GM12878 (cell line): Measurements from ENCODE around the gene HMG20B. TPM values are rescaled to one million over a fixed set of nuclear protein-coding genes. Genes with fewer than 3 reads are reported as not detected.
"Not testable (repeated sequence)": the region's sequence is repeated elsewhere in the genome, so short reads cannot be mapped to it uniquely, and the experiment has no call there.

ENCODE experiments used
- ATAC-seq: fragments of 200-7000 bp; cut with Tn5 transposase; 3 replicates; pipeline ENCODE4 v1.9.1; 2020; ENCODE audit warnings: mild to moderate bottlenecking, moderate library complexity
- BruUV-seq: library from RNA; stranded (reverse); fragments of 400-500 nt; replicated peaks from 2 replicates; lab custom pipeline; 2021; lab: Mats Ljungman, UMichigan
- CTCF ChIA-PET: fragments of 300-600 bp; sonication (Branson Sonifier 250); formaldehyde crosslinking; extraction: SDS; loops from one replicate; lab custom pipeline; 2021; ENCODE audit warnings: inconsistent platforms; lab: Yijun Ruan, JAX
- POLR2A ChIA-PET: fragments of 350-600 bp; formaldehyde crosslinking; extraction: SDS; loops from one replicate; lab custom pipeline; 2021; ENCODE audit warnings: inconsistent platforms; lab: Charles Lee
- RAD21 ChIA-PET: fragments of 300-600 bp; sonication (Branson Sonifier 250); formaldehyde crosslinking; loops from one replicate; lab custom pipeline; 2023; ENCODE audit warnings: antibody characterized with exemption; ENCODE audit not compliant: unreplicated experiment; lab: Charles Lee
- SMC1A ChIA-PET: fragments of 300-600 bp; sonication (Branson Sonifier 250); formaldehyde crosslinking; loops from one replicate; lab custom pipeline; 2023; ENCODE audit not compliant: unreplicated experiment, uncharacterized antibody; lab: Charles Lee
- DNase-seq: peaks from one replicate; pipeline ENCODE4 v3.0.0-alpha.2; 2011; ENCODE audit warnings: low read depth, low spot score
- FAIRE-seq: peaks from 3 replicates; lab custom pipeline; 2011; peaks lifted over from hg19 to GRCh38; lab: Jason Lieb, UNC
- H2AFZ ChIP-seq: 2 replicates; pipeline ENCODE4 v1.6.0; 2011; ENCODE audit warnings: low read depth, low read length, control low read depth; ENCODE audit not compliant: control insufficient read depth
- H3K27ac ChIP-seq: 2 replicates; pipeline ENCODE4 v1.5.1; 2011; ENCODE audit warnings: control low read depth; ENCODE audit not compliant: control insufficient read depth, insufficient read depth
- H3K27me3 ChIP-seq, 2 experiments: replicated peaks in 1 of 2; 2 replicates each; pipeline versions ENCODE4 v1.6.0 to v1.6.1; 2011; ENCODE audit warnings: low read length in 1 of 2; ENCODE audit not compliant: control insufficient read depth in 2 of 2, insufficient read depth in 2 of 2
- H3K36me3 ChIP-seq, 2 experiments: 2 replicates each; pipeline ENCODE4 v1.5.1; 2011; ENCODE audit warnings: low read length in 1 of 2; ENCODE audit not compliant: control insufficient read depth in 2 of 2, insufficient read depth in 2 of 2
- H3K4me1 ChIP-seq: 2 replicates; pipeline ENCODE4 v1.6.1; 2011; ENCODE audit warnings: mild to moderate bottlenecking, low read length, moderate library complexity, mixed read lengths; ENCODE audit not compliant: control insufficient read depth, insufficient read depth
- H3K4me2 ChIP-seq: 2 replicates; pipeline ENCODE4 v1.6.0; 2011; ENCODE audit warnings: control low read depth; ENCODE audit not compliant: control insufficient read depth, insufficient read depth
- H3K4me3 ChIP-seq: fragments of 200-600 bp; sonication (generic); 2 replicates; pipeline ENCODE4 v1.5.1; 2016
- H3K79me2 ChIP-seq: 2 replicates; pipeline ENCODE4 v1.6.0; 2011; ENCODE audit warnings: low read length; ENCODE audit not compliant: control insufficient read depth, insufficient read depth
- H3K9ac ChIP-seq: 2 replicates; pipeline ENCODE4 v1.8.0; 2011; ENCODE audit warnings: low read length, control low read depth, mixed read lengths; ENCODE audit not compliant: control insufficient read depth, insufficient read depth
- H3K9me3 ChIP-seq: replicated peaks from 3 replicates; pipeline ENCODE4 v1.5.1; 2011; ENCODE audit warnings: mild to moderate bottlenecking, low read length; ENCODE audit not compliant: control insufficient read depth, insufficient read depth
- H4K20me1 ChIP-seq: 2 replicates; pipeline ENCODE4 v1.6.0; 2011; ENCODE audit not compliant: control insufficient read depth, insufficient read depth
- CEBPB ChIP-seq, 2 experiments: fragments of 150-350 bp in 1 of 2; IDR thresholded peaks; 2 replicates each; pipeline ENCODE4 v1.6.1; 2012 to 2014; ENCODE audit warnings: low read depth in 2 of 2, low read length in 2 of 2, borderline replicate concordance in 1 of 2, inconsistent platforms in 1 of 2
- CREB1 ChIP-seq: IDR thresholded peaks from 2 replicates; pipeline ENCODE4 v1.6.1; 2012; ENCODE audit warnings: low read depth, mild to moderate bottlenecking, inconsistent platforms
- FOS ChIP-seq: IDR thresholded peaks from 3 replicates; pipeline ENCODE4 v1.6.1; 2011; ENCODE audit warnings: borderline replicate concordance; ENCODE audit not compliant: insufficient read length; ENCODE audit errors: extremely low read depth
- FOXM1 ChIP-seq: IDR thresholded peaks from 2 replicates; pipeline ENCODE4 v1.6.1; 2012; ENCODE audit warnings: low read depth, mild to moderate bottlenecking, inconsistent platforms, low read length, moderate library complexity
- JUNB ChIP-seq: IDR thresholded peaks from 2 replicates; pipeline ENCODE4 v1.6.1; 2016; ENCODE audit warnings: antibody characterized with exemption, mild to moderate bottlenecking
- JUND ChIP-seq: IDR thresholded peaks from 2 replicates; pipeline ENCODE4 v1.6.1; 2012; ENCODE audit warnings: low read depth, mild to moderate bottlenecking, low read length, improper control_type of control experiment, moderate library complexity
- KDM1A ChIP-seq: fragments of 200-600 bp; sonication (generic); IDR thresholded peaks from 2 replicates; pipeline ENCODE4 v1.6.1; 2016; ENCODE audit warnings: borderline replicate concordance
- NRF1 ChIP-seq: conservative IDR thresholded peaks from 2 replicates; pipeline ENCODE4 v1.6.1; 2011; ENCODE audit warnings: mild to moderate bottlenecking, low read depth, low read length, improper control_type of control experiment
- POLR2AphosphoS2 ChIP-seq: IDR thresholded peaks from 2 replicates; pipeline ENCODE4 v1.6.1; 2011; ENCODE audit warnings: low read depth, mild to moderate bottlenecking, low read length, improper control_type of control experiment, moderate library complexity
- SMAD1 ChIP-seq: fragments of 450-650 bp; IDR thresholded peaks from 2 replicates; pipeline ENCODE4 v1.6.1; 2018; ENCODE audit warnings: mild to moderate bottlenecking, low read depth; ENCODE audit not compliant: partially characterized antibody
- TAF1 ChIP-seq: IDR thresholded peaks from 2 replicates; pipeline ENCODE4 v1.6.1; 2011; ENCODE audit warnings: mild to moderate bottlenecking, low read depth, low read length, borderline replicate concordance
- ZZZ3 ChIP-seq: IDR thresholded peaks from 2 replicates; pipeline ENCODE4 v1.6.1; 2011; ENCODE audit warnings: low read depth; ENCODE audit not compliant: control insufficient read depth, insufficient read length
- WGBS: methylation state at CpG from one replicate; pipeline ENCODE4 v1.1.6; 2016; ENCODE audit warnings: low lambda C conversion rate; ENCODE audit not compliant: insufficient replicate concordance, insufficient coverage; ENCODE audit errors: missing lambda C conversion rate; 5-methylcytosine and 5-hydroxymethylcytosine counted together
- in situ Hi-C: fragments of 300-500 bp; cut with MboI; formaldehyde crosslinking; loops from 9 replicates; pipeline ENCODE4 v1.14.3; 2018; ENCODE audit warnings: mixed read lengths
- intact Hi-C: fragments of 100-400 bp; cut with micrococcal nuclease; formaldehyde crosslinking; loops from one replicate; pipeline ENCODE4 v1.14.2; 2022; ENCODE audit not compliant: unreplicated experiment
- polyA plus RNA-seq, 11 experiments: library from polyadenylated mRNA; depleted of rRNA in 4 of 11; unstranded in 6 of 11; stranded (reverse) in 5 of 11; fragments of >200 nt; fragmentation: Nextera tagmentation in 4 of 11; fragmentation: Illumina TruSeq in 1 of 11; extraction: Ambion mirVana in 4 of 11; extraction: Trizol in 1 of 11; gene quantifications; 1 replicate in 1 of 11; 2 replicates in 10 of 11; pipeline versions ENCODE4 v1.2.1 to v1.2.3, GENCODE V29; 2011 to 2016; ENCODE audit warnings: inconsistent platforms in 2 of 11, missing spikeins in 2 of 11, low read depth in 1 of 11
- total RNA-seq, 4 experiments: library from RNA; depleted of rRNA in 3 of 4; stranded (reverse); fragments of >200 nt in 3 of 4; fragmentation: Illumina TruSeq in 1 of 4; extraction: Trizol in 1 of 4; gene quantifications; 2 replicates each; pipeline versions ENCODE4 v1.2.1 to v1.2.3, GENCODE V29; 2013 to 2021

The HMG20B gene
- total and polyA plus RNA-seq, 10 of the 15 experiments (the other 5 are each of a cell fraction or from before 2014, with no cell fraction given) = 0.37 to 92.7 (median 47.0) TPM

GRCh38 chr19:3563709-3564524 lies 8.8 kb upstream of the HMG20B start (continued):
- TF ChIP-seq SMAD1 (no peak), JUNB (no peak), NRF1 (no peak), KDM1A (no peak), TAF1 (no peak), CEBPB (IDR thresholded peaks at IDR 0.05; ENCODE audit: borderline replicate concordance in 1 of 2, low read depth in 2 of 2, low read length in 2 of 2) (no peak), POLR2AphosphoS2 (no peak), CREB1 (no peak)

DNA sequence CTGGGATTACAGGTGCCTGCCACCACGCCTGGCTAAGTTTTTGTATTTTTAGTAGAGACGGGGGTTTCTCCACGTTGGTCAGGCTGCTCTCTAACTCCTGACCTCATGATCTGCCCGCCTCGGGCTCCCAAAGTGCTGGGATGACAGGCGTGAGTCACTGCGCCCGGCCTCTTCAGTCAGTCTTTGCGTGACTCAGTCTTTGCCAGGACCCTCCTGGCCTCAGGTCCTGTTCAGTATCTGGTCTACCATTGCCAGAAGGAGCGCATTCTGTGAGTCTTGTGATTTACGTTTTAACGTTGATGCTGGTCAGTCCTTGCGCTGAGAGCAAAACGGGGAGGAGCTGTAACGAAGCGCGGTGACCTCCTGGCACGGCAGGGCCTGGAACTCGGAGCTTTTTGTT lies 7.6 kb upstream of the HMG20B start:
- WGBS = 72% methylated on average over 19 of the region's 19 CpGs
- no peaks in the 10 kb centered on the region for H3K27me3 ChIP-seq
- no peak for DNase-seq
- H3K9me3 ChIP-seq = no peaks in the 10 kb centered on the region
- ATAC-seq = no peak
- no peak overlapping the region for H3K4me2 ChIP-seq
- CTCF ChIA-PET = no interaction called here
- H3K79me2 ChIP-seq = no peaks in the 10 kb centered on the region
- RAD21 ChIA-PET = no interaction called here
- no peak overlapping the region for H3K9ac ChIP-seq
- no peaks in the 10 kb centered on the region for H3K36me3 ChIP-seq
- no peak for TF ChIP-seq FOXM1
- TF ChIP-seq JUND = no peak
- no peak for TF ChIP-seq FOS
- no peak for TF ChIP-seq ZZZ3
- H3K4me1 ChIP-seq = no peaks in the 10 kb centered on the region; the same call in 1 of the 2 replicates
- FAIRE-seq = no peak
- no peak overlapping the region for H3K27ac ChIP-seq
- no peaks in the 10 kb centered on the region for H4K20me1 ChIP-seq
- H3K4me3 ChIP-seq = no peak overlapping the region
- BruUV-seq = no TSS peak
- SMC1A ChIA-PET = no interaction called here
- in situ Hi-C loops (no loop called here), intact Hi-C loops (no loop called here)
- POLR2A ChIA-PET = interaction anchor here (0.6 to 0.7 kb wide), 2 partner anchors 26 to 187 kb away, joined by 5 to 6 read pairs; no protein-coding TSS in a partner anchor
- H2AFZ ChIP-seq = no peak overlapping the region

- H4K20me1 ChIP-seq, BruUV-seq, SMC1A ChIA-PET, DNase-seq, H3K79me2 ChIP-seq, H2AFZ ChIP-seq, FAIRE-seq, in situ Hi-C loops, H3K4me2 ChIP-seq, CTCF ChIA-PET, H3K9me3 ChIP-seq, H3K4me3 ChIP-seq, H3K27ac ChIP-seq, H3K4me1 ChIP-seq, ATAC-seq, H3K36me3 ChIP-seq, H3K27me3 ChIP-seq, H3K9ac ChIP-seq, RAD21 ChIA-PET: not testable (repeated sequence)
- WGBS = 85% methylated on average over 11 of the region's 11 CpGs
- intact Hi-C loops = loop anchor here (5.0 kb wide), 1 partner anchor 37 kb away; the partner anchor contains the start of gene TBXA2R
- POLR2A ChIA-PET = interaction anchor here (0.6 to 1.2 kb wide), 2 partner anchors 12 to 17 kb away, joined by 4 to 6 read pairs; partner anchors contain the start of gene MFSD12
These were observed 2.7 kb upstream of the HMG20B start for GRCh38 chr19:3570042-3570441.
